ENCODE measurements around the gene THNSL1. TPM values are rescaled to one million over a fixed set of nuclear protein-coding genes. Genes with fewer than 3 reads are reported as not detected.

Gene THNSL1
- total and polyA plus RNA-seq, 2 of the 8 experiments (the other 6 are each of a cell fraction or from before 2014, with no cell fraction given): 1.4 to 3.1 TPM

GRCh38 chr10:25028711-25029110 lies 12.3 kb downstream of the THNSL1 start:
- TF ChIP-seq RXRA (IDR thresholded peaks at IDR 0.05; ENCODE audit: insufficient read depth, low read depth, low read length) (no peak), ASH2L (IDR thresholded peaks at IDR 0.05; ENCODE audit: low read length) (no peak), RAD21 (IDR thresholded peaks at IDR 0.05 in 1 of 2, conservative IDR thresholded peaks at IDR 0.05 in 1 of 2; ENCODE audit: low read depth in 2 of 2, low read length in 2 of 2) (no peak), KDM4A (IDR thresholded peaks at IDR 0.05; ENCODE audit: low read depth, low read length, severe bottlenecking) (no peak), EZH2 (IDR thresholded peaks at IDR 0.05; ENCODE audit: low read depth, low read length, severe bottlenecking) (no peak), FOSL1 (IDR thresholded peaks at IDR 0.05; ENCODE audit: insufficient read depth, low read depth, low read length) (no peak), TAF1 (IDR thresholded peaks at IDR 0.05; ENCODE audit: low read depth, low read length) (no peak), RNF2 (IDR thresholded peaks at IDR 0.05; ENCODE audit: borderline replicate concordance, low read depth, low read length, missing control alignments, poor library complexity, severe bottlenecking) (no peak), SP2 (IDR thresholded peaks at IDR 0.05; ENCODE audit: low read length) (no peak), YY1 (IDR thresholded peaks at IDR 0.05; ENCODE audit: low read depth, low read length) (no peak), KDM5A (IDR thresholded peaks at IDR 0.05; ENCODE audit: low read length) (no peak)
- 70% methylated on average over 1 of the region's 1 CpG; no CpG with 5 or more reads in 1 of the 2 experiments for WGBS, 2 experiments (ENCODE audit: extremely low coverage in 1 of 2, insufficient coverage in 1 of 2, insufficient read length in 1 of 2, insufficient replicate concordance in 2 of 2, low coverage in 1 of 2, low lambda C conversion rate in 2 of 2, missing lambda C conversion rate in 1 of 2)

More at GRCh38 chr10:25028711-25029110, 12.3 kb downstream of the THNSL1 start:
- H3K79me2 ChIP-seq (ENCODE audit: control insufficient read depth in 1 of 2, insufficient read depth in 2 of 2, low read length in 2 of 2): no peaks in the 10 kb centered on the region
- no peak overlapping the region for H2BK12ac ChIP-seq (ENCODE audit: low read depth, low read length)
- FAIRE-seq (no peak), DNase-seq (ENCODE audit: low read depth in 1 of 2, low spot score in 2 of 2) (no peak)
- no peak overlapping the region for H2BK120ac ChIP-seq (replicated peaks; ENCODE audit: low read depth, low read length)
- H4K5ac ChIP-seq (ENCODE audit: insufficient read length, low read depth, low read length): no peak overlapping the region
- no peak overlapping the region for H3K4ac ChIP-seq (replicated peaks; ENCODE audit: insufficient read length, low read depth, low read length)
- H3K18ac ChIP-seq (ENCODE audit: extremely low read depth, low read length): no peak overlapping the region
- no peaks in the 10 kb centered on the region for H3K4me1 ChIP-seq (replicated peaks in 1 of 4; ENCODE audit: control insufficient read depth in 3 of 4, insufficient read depth in 4 of 4, low read length in 3 of 4)
- H3K4me2 ChIP-seq (ENCODE audit: insufficient read depth in 1 of 2, low read depth in 2 of 2, low read length in 2 of 2): no peak overlapping the region
- H2BK5ac ChIP-seq (ENCODE audit: low read depth, low read length): no peak overlapping the region
- ChIA-PET CTCF (ENCODE audit: partially characterized antibody) (interaction anchor here (0.9 to 1.2 kb wide), 3 partner anchors 26 to 53 kb away, joined by 3 read pairs; no protein-coding TSS in a partner anchor), POLR2A (ENCODE audit: partially characterized antibody) (no interaction called here)
- no peak overlapping the region for H3K9ac ChIP-seq (replicated peaks in 1 of 4; ENCODE audit: extremely low read depth in 1 of 4, low read depth in 3 of 4, low read length in 3 of 4)
- H2BK20ac ChIP-seq (ENCODE audit: low read length): no peak overlapping the region
- H3K14ac ChIP-seq (ENCODE audit: insufficient read length): no peak overlapping the region
- H2AK5ac ChIP-seq (ENCODE audit: low read depth, low read length): no peak overlapping the region
- H3K4me3 ChIP-seq (ENCODE audit: extremely low read depth in 1 of 4, insufficient read depth in 2 of 4, low read depth in 3 of 4, low read length in 4 of 4): no peak overlapping the region
- H3K23ac ChIP-seq (ENCODE audit: insufficient read length): no peak overlapping the region
- H4K20me1 ChIP-seq (replicated peaks in 1 of 2; ENCODE audit: control insufficient read depth in 1 of 2, insufficient read depth in 2 of 2, low read length in 2 of 2): no peaks in the 10 kb centered on the region
- no peak overlapping the region for H3K27ac ChIP-seq (ENCODE audit: low read depth, low read length)
- H3K9me3 ChIP-seq (ENCODE audit: insufficient read depth in 2 of 2, low read depth in 1 of 2, low read length in 1 of 2): no peaks in the 10 kb centered on the region
- no peak overlapping the region for H2AFZ ChIP-seq (ENCODE audit: low read length)
- H3K23me2 ChIP-seq (ENCODE audit: low read depth, low read length): no peaks in the 10 kb centered on the region
- no peak overlapping the region for H4K91ac ChIP-seq (replicated peaks; ENCODE audit: insufficient read length, low read length)
- H3K56ac ChIP-seq (replicated peaks; ENCODE audit: insufficient read length, low read depth, low read length): no peak overlapping the region
- no peaks in the 10 kb centered on the region for H3K36me3 ChIP-seq (ENCODE audit: control insufficient read depth in 2 of 4, insufficient read depth in 4 of 4, low read length in 3 of 4)
- no peak overlapping the region for H4K8ac ChIP-seq (ENCODE audit: extremely low read depth, insufficient read depth, low read length)
- no peaks in the 10 kb centered on the region for H3K79me1 ChIP-seq (ENCODE audit: low read depth, low read length)
- H3K27me3 ChIP-seq (replicated peaks in 1 of 4; ENCODE audit: control insufficient read depth in 3 of 4, extremely low read depth in 1 of 4, insufficient read depth in 3 of 4, low read length in 3 of 4): no peaks in the 10 kb centered on the region
- H2BK15ac ChIP-seq (ENCODE audit: low read length): no peak overlapping the region
